GM18505 (cell line): Measurements from ENCODE around the gene AOC2.

ENCODE experiments used
- ATAC-seq: cut with Tn5 transposase; IDR thresholded peaks from one replicate; pipeline ENCODE4 v1.9.1; 2021; ENCODE audit not compliant: unreplicated experiment
- POLR2A ChIP-seq: IDR thresholded peaks from 4 replicates; pipeline ENCODE4 v1.6.1; 2011; ENCODE audit warnings: borderline replicate concordance; ENCODE audit not compliant: insufficient read depth, insufficient read length; ENCODE audit errors: extremely low read depth

The AOC2 gene, protein sequence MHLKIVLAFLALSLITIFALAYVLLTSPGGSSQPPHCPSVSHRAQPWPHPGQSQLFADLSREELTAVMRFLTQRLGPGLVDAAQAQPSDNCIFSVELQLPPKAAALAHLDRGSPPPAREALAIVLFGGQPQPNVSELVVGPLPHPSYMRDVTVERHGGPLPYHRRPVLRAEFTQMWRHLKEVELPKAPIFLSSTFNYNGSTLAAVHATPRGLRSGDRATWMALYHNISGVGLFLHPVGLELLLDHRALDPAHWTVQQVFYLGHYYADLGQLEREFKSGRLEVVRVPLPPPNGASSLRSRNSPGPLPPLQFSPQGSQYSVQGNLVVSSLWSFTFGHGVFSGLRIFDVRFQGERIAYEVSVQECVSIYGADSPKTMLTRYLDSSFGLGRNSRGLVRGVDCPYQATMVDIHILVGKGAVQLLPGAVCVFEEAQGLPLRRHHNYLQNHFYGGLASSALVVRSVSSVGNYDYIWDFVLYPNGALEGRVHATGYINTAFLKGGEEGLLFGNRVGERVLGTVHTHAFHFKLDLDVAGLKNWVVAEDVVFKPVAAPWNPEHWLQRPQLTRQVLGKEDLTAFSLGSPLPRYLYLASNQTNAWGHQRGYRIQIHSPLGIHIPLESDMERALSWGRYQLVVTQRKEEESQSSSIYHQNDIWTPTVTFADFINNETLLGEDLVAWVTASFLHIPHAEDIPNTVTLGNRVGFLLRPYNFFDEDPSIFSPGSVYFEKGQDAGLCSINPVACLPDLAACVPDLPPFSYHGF

DNA sequence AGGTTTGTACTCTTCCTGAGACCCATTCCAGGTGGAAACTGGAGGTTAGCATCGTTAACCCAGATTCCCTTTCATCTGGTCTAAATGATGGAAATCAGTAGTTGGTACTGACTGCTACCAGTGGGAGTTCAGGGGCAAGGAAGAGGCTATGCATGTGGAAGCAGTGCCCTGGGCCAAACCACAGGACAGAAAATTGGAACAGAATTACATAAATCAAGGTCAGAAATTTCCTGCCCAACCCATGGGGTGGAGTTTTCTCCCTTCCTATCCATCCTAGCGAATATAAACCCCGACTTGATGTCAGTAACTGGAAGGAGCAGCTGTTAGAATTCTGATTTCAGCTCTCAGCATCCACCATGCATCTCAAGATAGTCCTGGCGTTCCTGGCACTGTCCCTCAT, at the start of gene AOC2:
TSS of gene AOC2 (plus strand) at position 310 of the 400 bp plus-strand sequence. CDS start at position 357, 47 bp downstream.
- ATAC-seq = no peak

DNA sequence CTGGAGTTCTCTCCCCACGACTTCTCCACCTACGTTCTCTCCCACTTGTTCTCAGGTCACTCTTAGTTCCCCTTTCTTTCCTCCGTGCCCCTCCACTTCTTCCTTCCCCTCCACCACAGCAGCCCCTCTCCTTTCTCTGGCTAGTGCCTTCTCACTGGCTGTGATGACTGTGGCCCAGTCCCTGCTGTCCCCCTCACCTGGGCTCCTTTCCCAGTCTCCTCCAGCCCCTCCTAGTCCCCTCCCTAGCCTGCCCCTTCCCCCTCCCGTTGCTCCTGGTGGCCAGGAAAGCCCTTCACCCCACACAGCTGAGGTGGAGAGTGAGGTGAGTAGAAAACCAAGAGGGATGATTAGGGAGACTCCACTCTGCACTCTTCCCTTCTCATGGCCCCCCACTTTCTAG, 49.3 kb upstream of the AOC2 start:
- no peak for TF ChIP-seq POLR2A

More for the DNA sequence above, at the start of gene AOC2:
- no peak for TF ChIP-seq POLR2A

DNA sequence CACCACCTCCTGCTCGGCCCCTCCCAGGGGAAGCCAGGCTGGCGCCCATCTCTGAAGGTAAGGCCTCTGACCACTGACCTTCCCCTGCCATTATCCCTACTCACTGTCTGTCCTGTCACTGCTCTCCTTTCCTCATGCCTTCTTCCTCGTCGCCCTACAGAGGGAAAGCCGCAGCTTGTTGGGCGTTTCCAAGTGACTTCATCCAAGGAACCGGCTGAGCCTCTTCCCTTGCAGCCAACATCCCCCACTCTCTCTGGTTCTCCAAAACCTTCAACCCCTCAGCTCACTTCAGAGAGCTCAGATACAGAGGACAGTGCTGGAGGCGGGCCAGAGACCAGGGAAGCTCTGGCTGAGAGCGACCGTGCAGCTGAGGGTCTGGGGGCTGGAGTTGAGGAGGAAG, 48.9 kb upstream of the AOC2 start:
- no peak for TF ChIP-seq POLR2A
- ATAC-seq = no peak

More for the DNA sequence above, 49.3 kb upstream of the AOC2 start:
- no peak for ATAC-seq

DNA sequence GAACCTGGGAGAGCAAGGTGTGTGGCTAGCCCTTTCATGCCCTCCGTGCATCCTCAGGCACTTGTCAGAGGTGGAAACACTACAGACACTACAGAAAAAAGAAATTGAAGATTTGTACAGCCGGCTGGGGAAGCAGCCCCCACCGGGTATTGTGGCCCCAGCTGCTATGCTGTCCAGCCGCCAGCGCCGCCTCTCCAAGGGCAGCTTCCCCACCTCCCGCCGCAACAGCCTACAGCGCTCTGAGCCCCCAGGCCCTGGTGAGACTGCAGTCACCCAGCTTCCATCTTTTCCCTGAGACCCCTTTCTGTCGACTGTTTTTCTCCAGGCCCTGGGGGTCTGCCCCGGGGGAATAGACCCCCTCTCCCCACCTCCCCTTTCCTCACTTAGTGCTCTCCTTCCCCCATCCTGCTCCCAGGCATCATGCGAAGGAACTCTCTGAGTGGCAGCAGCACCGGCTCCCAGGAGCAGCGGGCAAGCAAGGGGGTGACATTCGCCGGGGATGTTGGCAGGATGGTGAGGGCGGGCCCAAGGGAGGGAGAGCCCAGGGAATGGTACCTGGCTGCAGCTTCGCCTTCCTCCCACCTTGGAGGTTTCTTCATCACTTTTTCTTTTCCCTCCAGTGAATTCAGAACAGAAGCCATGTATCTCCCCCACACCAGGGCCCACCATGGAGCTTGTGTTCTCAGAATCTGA, 48.2 kb upstream of the AOC2 start:
- TF ChIP-seq POLR2A = no peak
- no peak for ATAC-seq

DNA sequence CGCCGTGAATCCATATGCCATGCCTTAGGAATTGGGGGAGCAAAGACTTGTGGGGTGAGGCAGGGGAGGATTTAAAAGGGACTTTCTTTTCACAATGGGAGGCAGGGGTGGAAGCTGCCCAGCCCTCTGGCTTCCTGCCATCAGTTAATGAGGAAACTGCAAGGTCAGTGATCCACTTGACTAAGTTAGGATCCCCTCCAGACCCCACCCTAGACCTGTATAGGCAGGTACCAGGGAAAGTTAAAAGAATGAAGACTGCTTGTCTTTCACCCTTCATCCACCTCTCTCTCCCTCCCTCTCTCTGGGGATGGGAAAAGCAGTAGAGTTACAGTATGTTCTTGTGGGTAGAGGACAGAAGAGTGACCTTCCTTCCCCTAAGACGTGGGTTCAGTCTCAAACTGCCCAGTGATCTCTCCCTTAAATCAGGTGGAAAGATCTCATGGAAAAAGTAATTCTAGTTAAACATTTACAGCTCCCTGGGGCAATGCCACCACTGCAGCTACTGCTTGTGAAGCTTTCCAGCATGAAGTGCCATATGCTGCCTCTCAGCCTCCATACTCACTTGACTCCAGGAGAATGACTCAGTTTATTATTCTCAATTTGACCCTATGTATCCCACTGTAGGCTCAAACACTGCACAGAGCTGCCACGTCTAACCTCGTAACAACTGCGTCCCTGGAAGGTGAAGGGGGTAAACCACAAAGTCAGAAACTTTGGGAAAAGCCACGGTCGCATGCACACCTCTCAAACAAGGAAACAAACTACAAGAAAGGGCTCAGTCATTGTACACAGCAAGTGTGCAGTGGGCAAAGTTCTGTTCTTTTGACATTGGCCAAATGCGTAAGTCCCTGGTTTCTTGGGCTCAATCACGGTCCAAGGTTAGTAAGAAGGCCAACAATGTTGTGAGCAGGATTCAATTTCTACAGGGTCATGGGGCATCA, 47.0 kb upstream of the AOC2 start:
- no peak for ATAC-seq
- TF ChIP-seq POLR2A = no peak

DNA sequence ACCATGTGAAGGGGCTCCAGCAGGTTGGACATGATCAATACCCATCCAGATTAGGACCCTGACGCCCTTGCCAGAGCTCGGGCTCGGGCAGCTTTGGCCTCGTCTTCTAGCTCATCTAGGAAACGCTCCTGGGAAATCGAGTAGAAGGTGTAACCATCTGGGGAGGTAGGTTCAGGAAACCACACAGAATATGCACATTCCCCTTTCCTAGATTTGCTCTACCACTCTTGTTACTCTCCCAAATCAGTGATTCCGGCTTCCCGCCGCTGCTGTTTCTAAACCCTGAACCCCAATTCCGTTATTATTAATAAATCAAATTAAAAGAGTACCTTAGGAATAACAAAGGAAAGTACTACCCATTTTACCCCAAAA, 46.4 kb upstream of the AOC2 start:
- TF ChIP-seq POLR2A = no peak
- no peak for ATAC-seq

DNA sequence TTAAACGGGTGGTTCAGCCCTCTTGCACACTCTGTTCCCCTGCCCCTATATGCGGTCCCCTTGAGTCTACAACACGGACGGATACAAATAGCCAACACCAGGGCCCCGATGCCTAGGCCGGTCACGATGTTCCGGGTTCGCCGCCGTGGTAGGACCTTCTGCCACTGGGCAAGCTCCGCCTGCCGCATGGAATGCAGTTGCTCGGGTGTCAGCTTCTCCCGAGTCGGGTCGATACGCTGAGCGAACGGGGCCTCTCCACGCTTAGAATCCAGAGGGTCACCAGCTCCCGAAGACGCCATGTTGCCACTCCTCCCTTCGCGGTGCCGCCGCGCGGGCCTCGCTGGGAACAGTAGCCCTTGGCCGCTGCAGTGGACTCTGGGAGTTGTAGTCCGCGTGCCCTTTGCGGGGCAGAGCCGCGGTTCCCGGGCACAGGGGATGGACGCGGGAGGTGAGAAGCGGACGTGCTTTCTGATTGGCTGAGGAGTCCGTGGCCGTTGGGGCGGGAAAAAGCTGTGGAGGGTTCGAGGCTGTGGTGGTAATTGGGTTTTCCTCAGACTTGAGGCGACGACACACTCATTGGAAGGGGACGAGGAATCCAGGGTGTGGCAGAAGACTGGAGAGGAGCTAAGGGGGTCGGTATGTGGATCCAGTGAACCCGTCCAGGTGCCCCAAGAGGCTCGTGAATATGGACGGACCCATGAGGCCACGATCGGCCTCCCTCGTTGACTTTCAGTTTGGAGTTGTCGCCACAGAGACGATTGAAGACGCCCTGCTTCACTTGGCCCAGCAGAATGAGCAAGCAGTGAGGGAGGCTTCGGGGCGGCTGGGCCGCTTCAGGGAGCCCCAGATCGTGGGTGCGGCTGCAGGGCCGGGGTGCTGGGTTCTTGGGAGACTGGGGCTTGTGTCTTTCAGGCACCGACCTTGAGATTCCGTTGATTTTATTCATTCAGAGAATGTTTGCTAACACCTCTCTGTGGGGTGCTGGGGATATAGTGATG, 45.7 kb upstream of the AOC2 start, which contains the start of the genes CNTD1 and COA3:
TSS of gene CNTD1 (plus strand) at position 479 of the 998 bp plus-strand sequence. CDS start at position 686, 207 bp downstream.
TSS of gene COA3 (minus strand) at position 322 of the 998 bp plus-strand sequence. CDS start at position 299, 23 bp downstream.
- ATAC-seq = no peak

DNA sequence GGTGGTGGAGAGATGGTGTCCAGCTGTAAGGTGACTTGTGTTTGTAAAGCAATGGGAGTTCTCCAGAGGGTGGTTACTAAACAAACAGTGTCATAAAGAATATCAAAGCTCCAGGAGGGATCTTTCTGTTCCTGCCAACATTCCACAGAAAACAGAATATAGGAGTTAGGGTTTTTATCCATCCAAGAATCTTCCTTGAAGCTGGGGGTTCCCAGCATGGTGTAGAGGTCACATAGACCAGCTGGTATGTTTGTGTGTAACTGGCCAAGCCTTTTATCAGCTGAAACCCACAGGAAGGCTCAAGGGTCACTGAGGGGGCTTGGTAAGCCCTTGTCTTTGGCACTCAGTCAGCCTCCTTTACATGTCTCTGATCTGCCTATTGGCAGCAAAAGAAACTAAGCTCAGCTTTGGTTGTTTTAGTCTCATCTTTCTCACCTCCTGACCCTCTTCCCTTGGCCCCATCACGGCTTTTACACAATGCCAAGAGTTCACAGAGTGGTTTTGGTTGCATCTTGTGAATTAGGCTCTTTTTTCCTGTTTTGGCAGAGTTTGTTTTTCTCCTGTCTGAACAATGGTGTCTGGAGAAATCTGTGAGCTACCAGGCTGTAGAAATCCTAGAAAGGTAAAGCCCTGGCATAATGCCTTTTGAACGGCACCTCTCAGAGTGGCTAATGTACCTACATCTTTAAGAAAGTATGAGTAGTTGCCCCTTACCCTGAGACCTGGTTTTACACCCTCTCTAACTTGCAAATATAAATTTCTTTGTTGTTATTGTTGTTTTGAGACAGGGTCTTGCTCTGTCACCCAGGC, 41.1 kb upstream of the AOC2 start:
- TF ChIP-seq POLR2A = no peak
- ATAC-seq = no peak

More for the DNA sequence above, 45.7 kb upstream of the AOC2 start, which contains the start of the genes CNTD1 and COA3:
- TF ChIP-seq POLR2A = peak; percentile 72

DNA sequence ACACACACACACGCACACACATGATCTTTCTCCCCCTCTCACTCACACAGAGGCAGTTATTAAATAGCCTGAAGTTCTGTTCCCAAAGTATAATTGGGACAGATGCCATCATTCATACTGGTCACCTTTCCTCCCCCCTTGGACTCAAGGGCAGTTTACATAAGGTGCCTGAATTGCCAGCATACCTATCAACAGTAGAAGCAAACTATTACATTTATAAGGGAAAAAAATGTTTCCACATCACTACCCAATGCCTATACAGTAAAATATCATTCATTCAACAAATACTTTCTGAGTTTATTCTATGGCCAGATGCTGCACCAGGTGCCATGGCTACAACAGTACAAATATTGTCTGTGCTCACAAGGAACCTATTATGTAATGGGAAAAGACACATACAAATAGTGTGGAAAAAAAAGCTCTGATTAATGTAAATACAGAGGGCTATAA, 39.4 kb upstream of the AOC2 start:
- no peak for TF ChIP-seq POLR2A
- ATAC-seq = no peak

DNA sequence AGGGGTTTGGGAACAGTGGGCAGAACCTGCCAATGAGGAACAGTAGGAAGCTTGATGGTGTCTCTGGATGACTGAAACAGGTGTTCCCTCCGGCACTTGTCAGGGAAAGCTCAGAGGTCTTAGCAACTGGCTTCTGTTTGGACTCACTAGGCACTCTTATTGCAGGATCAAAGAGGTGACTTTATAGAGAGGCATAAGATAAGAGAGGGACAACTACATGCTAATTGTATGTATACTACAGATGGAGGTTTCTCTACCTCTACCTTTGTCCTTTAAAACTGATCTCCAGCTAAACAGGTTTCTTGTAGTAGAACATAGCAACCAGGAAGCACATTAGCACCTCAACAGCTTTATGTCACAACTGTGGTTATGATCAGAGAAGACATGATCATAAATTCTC, 38.1 kb upstream of the AOC2 start:
- no peak for TF ChIP-seq POLR2A

More for the DNA sequence above, 38.1 kb upstream of the AOC2 start:
- ATAC-seq = no peak
